ENCODE measurements around the gene HSD17B3.

DNA sequence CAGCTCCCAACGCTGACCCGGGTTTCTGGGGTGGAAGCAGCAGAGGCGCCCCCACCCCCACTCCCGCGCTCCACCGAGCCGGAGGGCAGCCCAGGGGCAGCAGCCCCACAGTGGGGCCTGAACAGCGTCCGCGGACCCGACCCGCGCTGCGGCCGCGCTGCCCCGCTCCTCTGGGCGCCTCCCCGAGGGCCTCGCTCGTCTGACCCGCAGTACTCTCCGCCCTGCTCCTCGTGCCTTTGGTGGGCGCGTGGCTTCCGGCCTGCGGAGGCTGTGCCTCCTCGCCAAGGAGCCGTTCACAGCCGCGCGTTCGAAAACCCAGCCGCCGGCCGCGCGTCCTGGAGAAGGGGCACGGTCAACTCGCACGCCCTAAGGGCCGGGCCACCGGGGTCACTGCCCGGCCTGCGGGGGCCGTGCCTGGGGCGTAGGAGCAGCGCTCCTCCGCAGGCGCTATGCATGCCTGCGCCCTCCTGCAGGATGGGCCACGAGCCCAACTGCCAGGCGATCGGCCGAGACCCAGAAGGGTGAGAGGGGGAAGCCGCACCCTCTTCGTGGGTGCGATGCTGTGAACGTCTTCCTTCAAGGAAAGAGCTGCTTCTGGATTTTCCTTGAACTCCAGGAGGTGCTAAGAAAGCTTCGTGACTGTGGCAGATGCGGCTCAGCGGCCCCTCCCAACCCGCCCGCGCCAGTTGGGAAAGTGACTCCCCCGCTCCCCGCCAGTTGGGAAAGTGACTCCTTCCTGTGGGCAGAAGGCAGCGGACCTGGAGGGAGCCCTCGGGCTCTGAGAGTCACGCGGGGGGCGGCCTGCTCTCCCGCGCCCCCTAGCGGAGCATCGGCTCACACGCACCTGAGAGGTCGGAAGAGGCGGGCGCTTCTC is 82.7 kb downstream of the HSD17B3 start:
- TF ChIP-seq, protein P1, sequence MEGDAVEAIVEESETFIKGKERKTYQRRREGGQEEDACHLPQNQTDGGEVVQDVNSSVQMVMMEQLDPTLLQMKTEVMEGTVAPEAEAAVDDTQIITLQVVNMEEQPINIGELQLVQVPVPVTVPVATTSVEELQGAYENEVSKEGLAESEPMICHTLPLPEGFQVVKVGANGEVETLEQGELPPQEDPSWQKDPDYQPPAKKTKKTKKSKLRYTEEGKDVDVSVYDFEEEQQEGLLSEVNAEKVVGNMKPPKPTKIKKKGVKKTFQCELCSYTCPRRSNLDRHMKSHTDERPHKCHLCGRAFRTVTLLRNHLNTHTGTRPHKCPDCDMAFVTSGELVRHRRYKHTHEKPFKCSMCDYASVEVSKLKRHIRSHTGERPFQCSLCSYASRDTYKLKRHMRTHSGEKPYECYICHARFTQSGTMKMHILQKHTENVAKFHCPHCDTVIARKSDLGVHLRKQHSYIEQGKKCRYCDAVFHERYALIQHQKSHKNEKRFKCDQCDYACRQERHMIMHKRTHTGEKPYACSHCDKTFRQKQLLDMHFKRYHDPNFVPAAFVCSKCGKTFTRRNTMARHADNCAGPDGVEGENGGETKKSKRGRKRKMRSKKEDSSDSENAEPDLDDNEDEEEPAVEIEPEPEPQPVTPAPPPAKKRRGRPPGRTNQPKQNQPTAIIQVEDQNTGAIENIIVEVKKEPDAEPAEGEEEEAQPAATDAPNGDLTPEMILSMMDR (IDR thresholded peaks at IDR 0.05): peak in 4 of 6 experiments; percentile 29 to 57 (median 50)
- no peak for TF ChIP-seq POLR2A (IDR thresholded peaks at IDR 0.05)

All from Peyer's patch (tissue), 4 donors.